ENCODE measurements around the gene HDHD3.

GRCh38 chr9:113381909-113382411, 5.2 kb upstream of the HDHD3 start:
- TF ChIP-seq CTCF (IDR thresholded peaks at IDR 0.05) (no peak), POLR2A (IDR thresholded peaks at IDR 0.05) (no peak)
